GM12878 (cell line): ENCODE data around the gene ETFBKMT. TPM values are rescaled to one million over a fixed set of nuclear protein-coding genes. Genes with fewer than 3 reads are reported as not detected.

Experiments
- polyA plus RNA-seq, 11 experiments: library from polyadenylated mRNA; depleted of rRNA in 4 of 11; unstranded in 6 of 11; stranded (reverse) in 5 of 11; fragments of >200 nt; fragmentation: Nextera tagmentation in 4 of 11; fragmentation: Illumina TruSeq in 1 of 11; extraction: Ambion mirVana in 4 of 11; extraction: Trizol in 1 of 11; gene quantifications; 1 replicate in 1 of 11; 2 replicates in 10 of 11; pipeline versions ENCODE4 v1.2.1 to v1.2.3, GENCODE V29; 2011 to 2016; ENCODE audit warnings: inconsistent platforms in 2 of 11, missing spikeins in 2 of 11, low read depth in 1 of 11
- total RNA-seq, 4 experiments: library from RNA; depleted of rRNA in 3 of 4; stranded (reverse); fragments of >200 nt in 3 of 4; fragmentation: Illumina TruSeq in 1 of 4; extraction: Trizol in 1 of 4; gene quantifications; 2 replicates each; pipeline versions ENCODE4 v1.2.1 to v1.2.3, GENCODE V29; 2013 to 2021

Gene ETFBKMT
- total and polyA plus RNA-seq, 10 of the 15 experiments (the other 5 are each of a cell fraction or from before 2014, with no cell fraction given), result 0.25 to 1.1 (median 0.65) TPM

Other genes with a start within 250 kb of the ETFBKMT start
- gene DENND5B, start 68.6 kb upstream of the ETFBKMT start, total RNA-seq (2014; rRNA removed), result 25.9 and 27.2 TPM in 2 replicates
- 25.0 and 25.2 TPM in 2 replicates for gene DENND5B, start 68.6 kb upstream of the ETFBKMT start, total RNA-seq (2014; rRNA removed; fragmentation: Illumina TruSeq; extraction: Trizol)
- 27.8 and 32.5 TPM in 2 replicates for gene DENND5B, start 68.6 kb upstream of the ETFBKMT start, total RNA-seq (2021)
- 0.27 and 0.39 TPM in 2 replicates for gene DENND5B, start 68.6 kb upstream of the ETFBKMT start, polyA plus RNA-seq (2011; rRNA removed)
- 25.6 and 31.5 TPM in 2 replicates for gene DENND5B, start 68.6 kb upstream of the ETFBKMT start, polyA plus RNA-seq (2014; fragmentation: Illumina TruSeq; extraction: Trizol)
- 1 to 10 TPM; 5.0 to 5.9 TPM for gene DENND5B, start 68.6 kb upstream of the ETFBKMT start, polyA plus RNA-seq (2014; fragmentation: Nextera tagmentation; extraction: Ambion mirVana)
- gene DENND5B, start 68.6 kb upstream of the ETFBKMT start, polyA plus RNA-seq (2014; rRNA removed), result 14.6 and 16.1 TPM in 2 replicates
- 10 to 100 TPM; 11.6 to 25.2 TPM for gene DENND5B, start 68.6 kb upstream of the ETFBKMT start, polyA plus RNA-seq (2016; fragmentation: Nextera tagmentation; extraction: Ambion mirVana)
- 6.8 and 7.5 TPM in 2 replicates for gene AMN1, start 69.3 kb downstream of the ETFBKMT start, total RNA-seq (2014; rRNA removed)
- 7.3 and 7.8 TPM in 2 replicates for gene AMN1, start 69.3 kb downstream of the ETFBKMT start, total RNA-seq (2014; rRNA removed; fragmentation: Illumina TruSeq; extraction: Trizol)
- gene AMN1, start 69.3 kb downstream of the ETFBKMT start, total RNA-seq (2021), result 5.3 and 5.4 TPM in 2 replicates
- gene AMN1, start 69.3 kb downstream of the ETFBKMT start, polyA plus RNA-seq (2011; rRNA removed), result 15.9 and 23.5 TPM in 2 replicates
- gene AMN1, start 69.3 kb downstream of the ETFBKMT start, polyA plus RNA-seq (2014; fragmentation: Illumina TruSeq; extraction: Trizol), result 7.8 and 22.9 TPM in 2 replicates
- gene AMN1, start 69.3 kb downstream of the ETFBKMT start, polyA plus RNA-seq (2014; fragmentation: Nextera tagmentation; extraction: Ambion mirVana), result 10 to 100 TPM; 15.2 to 19.3 TPM
- 7.0 and 10.3 TPM in 2 replicates for gene AMN1, start 69.3 kb downstream of the ETFBKMT start, polyA plus RNA-seq (2014; rRNA removed)
- 1 to 10 TPM; 8.8 to 9.8 TPM for gene AMN1, start 69.3 kb downstream of the ETFBKMT start, polyA plus RNA-seq (2016; fragmentation: Nextera tagmentation; extraction: Ambion mirVana)